ENCODE results near the gene MYLK3.

The MYLK3 gene

DNA sequence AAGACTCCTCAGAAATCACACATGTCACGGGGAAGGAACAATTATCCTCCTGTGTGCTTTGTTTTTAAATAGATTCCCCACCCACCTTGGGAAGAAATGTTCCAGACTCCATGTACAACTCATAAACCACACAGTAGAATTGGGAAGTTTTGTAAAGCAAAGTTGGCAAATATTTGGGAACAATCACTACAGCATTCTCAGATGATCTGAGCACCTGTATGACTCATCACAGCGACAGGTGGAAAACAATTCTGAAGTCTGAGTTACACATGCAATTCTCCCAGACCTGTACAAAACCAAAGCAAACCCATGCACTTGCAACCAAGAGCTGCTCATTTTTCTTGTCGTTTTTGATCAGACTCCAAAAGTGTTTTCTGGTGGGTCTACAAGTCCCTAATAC is 14.4 kb upstream of the MYLK3 start:
- no peak for DNase-seq (ENCODE audit: low read depth, low spot score)

DNA sequence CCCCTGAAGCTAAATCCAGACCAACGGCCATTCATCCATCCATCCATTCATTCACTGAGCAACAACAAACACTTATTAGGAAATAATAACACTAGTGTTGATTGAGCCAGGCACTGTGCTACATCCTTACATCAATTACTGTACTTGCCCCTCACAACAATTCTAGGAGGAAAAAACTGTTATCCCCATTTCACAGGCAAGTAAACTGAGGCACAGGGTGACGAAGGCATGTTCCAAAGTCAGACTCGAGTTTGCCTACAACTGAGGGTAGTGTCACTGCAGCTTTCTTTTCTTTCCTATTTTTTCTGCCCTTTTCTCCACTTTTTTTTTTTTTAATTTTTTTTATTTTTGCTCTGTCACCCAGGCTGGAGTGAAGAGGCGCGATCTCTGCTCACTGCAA is 11.2 kb upstream of the MYLK3 start:
- DNase-seq (ENCODE audit: low read depth, low spot score) = no peak
- no peak overlapping the region for H3K27ac ChIP-seq

More for the DNA sequence above, 14.4 kb upstream of the MYLK3 start:
- no peak overlapping the region for H3K27ac ChIP-seq

DNA sequence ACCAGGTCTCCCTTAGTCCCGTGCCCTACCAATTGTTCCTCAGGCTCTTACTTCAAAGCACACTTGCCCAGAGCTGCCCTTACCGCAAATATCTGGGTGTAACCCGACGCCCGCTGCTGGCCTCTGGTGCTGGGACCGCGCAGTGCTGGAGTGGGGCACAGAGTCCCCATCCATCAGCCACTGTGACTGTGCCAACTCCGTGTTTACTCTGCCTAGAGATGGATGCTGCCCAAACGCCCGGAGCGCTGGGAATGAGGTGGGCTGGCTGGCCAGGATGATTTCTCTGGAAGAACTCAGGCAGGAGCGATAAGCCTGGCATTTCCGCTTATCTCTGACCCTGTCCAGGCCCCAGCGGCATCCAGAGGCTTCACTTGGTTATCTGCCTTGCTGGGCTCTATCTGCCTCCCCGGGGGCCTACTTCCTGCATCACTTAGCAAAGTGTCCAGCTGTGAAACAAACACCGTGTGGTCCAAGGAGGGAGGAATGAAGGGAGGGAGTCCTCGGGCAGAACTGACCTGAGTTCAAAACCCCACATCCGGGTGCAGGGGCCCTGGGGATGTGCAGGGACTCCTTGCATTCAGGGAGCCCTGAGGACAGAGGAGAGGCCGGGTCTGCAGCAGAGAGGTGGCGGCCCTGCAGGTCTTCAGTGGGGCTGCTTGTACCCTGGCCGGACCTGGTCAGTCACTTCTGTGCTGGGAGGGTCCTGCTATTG is 9.4 kb upstream of the MYLK3 start:
- no peak for DNase-seq (ENCODE audit: low read depth, low spot score)
- H3K27ac ChIP-seq = no peak overlapping the region

DNA sequence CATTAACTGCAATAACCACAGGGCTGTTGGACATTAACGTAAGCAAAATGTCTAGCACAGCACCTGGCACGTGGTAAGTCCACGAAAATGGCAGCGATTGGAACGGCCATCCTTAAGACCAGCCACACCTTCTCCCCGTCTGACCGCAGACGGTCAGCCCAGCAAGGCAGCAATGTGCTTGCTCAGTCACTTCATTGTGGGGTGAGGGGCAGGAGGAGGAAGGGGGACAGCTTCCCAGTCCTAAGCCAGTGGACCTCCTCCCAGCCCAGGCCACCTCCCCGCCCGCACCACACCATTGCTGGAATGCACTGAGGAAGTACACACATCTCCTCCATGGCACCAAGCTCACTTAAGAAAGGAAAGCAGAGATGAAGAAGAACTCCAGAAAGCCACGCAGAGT is 8.6 kb upstream of the MYLK3 start:
- H3K27ac ChIP-seq = no peak overlapping the region
- no peak for DNase-seq (ENCODE audit: low read depth, low spot score)

DNA sequence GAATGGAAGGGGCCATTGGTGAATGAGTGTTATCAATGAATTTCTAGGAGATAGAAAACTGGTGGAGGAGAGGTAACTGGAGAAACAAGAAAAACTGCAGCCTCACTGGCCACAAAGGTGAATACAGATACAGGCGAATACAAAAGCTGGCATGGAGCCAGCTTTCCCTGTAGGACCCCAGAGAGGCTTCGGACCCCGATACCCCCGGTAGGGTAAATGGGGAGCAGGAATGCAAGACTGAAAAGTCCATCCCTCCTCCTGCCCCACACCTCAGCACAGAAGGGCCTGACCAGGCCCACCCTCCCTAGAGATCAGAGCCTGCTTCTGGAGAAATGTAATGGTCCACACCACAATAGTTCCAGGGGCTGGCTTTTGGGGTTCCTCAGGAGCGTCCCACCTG is 4.9 kb upstream of the MYLK3 start:
- no peak overlapping the region for H3K27ac ChIP-seq
- DNase-seq (ENCODE audit: low read depth, low spot score) = no peak

DNA sequence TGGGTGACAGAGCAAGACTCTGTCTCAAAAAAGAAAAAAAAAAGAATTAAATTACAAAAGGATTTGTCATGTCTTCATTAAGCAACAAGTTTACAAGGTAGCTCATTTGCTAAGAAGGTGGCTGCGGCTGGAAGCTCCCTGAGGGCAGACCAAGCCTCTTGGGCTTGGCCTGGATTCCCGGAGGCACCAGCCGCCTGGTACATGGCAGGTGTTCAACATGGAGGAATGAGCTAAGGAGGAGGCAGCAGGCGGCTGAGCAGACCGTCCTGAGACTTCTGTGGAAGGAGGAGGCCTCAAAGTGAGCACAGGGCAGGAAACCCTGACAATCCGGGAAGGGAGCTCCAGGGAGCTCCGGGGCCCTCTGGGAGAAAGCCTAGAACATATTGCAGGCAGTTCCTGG is 3.2 kb upstream of the MYLK3 start:
- no peak overlapping the region for H3K27ac ChIP-seq
- no peak for DNase-seq (ENCODE audit: low read depth, low spot score)

DNA sequence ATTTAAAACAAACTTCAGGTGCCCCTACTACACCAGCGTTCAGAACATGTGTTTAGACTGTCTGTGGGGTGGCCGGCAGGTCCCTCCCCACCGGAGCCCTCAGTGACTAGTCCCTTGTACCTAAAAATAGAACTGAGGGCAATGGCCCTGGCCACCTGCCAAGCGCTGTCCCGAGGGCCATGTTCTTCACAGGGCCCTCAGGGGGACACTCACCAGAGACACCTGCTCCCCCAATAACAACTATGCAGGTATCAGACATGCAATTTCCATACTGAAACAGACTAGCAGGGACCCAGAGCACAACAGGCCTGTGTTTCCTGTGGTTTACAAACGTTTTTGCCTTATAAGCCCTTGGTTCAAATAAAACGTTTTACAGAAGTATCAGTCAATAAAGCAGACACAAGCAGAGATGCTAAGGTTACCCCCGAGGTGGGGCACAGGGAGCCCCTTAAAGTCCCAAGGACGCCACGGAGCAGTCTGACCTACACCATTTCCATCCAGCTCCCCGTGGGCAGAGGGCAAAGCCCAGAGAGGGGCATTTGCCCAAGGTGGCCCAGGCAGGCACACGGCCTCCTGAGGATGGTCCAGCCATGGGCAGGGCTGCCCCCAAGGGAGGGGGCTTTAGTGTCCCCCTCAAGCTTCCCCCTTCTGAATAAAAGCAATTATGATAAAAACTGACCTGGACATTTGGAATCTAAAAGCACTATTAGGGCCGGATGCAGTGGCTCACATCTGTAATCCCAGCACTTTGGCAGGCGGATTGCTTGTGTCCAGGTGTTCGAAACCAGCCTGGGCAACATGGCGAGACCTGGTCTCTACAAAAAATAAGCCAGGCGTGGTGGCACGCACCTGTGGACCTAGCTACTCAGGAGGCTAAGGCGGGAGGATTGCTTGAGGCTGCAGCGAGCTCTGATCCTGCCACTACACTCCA is 896 bp upstream of the MYLK3 start:
- DNase-seq (ENCODE audit: low read depth, low spot score) = no peak
- H3K27ac ChIP-seq = no peak overlapping the region

DNA sequence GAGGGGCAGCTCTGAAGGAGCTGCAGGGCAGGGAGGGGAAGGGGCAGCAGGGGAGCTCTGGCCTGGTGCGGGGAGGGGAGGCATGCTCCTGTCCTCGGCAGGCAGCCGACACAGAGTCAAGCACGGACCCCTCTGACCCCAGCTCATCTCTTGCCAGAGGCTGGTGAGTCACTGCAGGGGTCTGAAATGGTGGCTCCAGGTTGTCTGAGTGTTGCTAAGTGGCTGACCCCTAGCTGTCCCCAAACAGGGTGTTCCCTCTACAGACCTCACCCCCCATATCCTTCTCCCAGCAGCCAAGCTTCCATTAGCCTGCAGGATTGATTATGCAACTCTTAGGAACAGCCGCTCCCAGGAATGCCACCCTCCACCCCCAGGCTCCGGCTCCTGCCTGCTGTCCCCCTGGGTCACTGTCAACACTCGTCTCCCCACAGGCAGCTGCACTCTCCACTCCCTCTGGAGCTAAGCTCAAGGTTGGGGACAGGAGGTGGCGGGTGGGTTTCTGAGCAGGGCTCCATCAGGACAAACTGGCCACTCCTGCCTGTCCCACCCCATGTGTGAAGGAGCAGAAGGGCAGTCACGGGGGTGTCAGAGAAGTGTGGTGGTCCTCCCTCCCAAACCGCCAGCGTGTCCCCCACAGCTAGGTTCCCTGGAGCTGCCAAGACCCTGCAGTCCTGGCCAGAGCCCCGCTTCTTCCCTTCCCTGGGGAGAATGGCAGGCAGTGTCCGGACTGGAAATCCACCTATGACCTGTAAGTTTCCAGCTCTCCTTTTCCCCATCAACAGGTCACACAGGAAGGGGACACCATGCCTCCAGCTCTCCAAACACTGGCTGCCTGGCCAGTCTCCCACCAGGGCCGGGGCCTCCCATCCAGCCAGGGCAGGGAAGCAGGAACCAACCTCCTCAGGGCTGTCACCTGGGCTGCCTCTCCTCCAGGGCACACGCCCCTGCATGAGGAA is 1.0 kb downstream of the MYLK3 start:
- no peak for DNase-seq (ENCODE audit: low read depth, low spot score)
- no peak overlapping the region for H3K27ac ChIP-seq

DNA sequence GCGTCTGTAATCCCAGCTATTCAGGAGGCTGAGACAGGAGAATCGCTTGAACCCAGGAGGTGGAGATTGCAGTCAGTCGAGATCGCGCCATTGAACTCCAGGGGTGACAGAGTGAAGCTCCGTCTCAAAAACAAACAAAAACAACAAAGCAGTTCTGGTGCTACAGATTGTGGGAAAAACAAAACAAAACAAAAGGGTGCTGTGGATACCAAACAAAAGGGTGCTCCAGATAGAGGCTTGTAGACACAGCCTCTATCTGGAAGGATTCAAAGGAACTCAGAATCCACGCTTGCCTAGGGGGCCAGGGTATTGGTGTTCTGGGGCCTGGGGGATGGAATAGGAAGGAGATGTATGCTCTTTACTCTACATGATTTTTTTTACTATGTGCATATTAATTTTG is 2.5 kb downstream of the MYLK3 start:
- DNase-seq (ENCODE audit: low read depth, low spot score) = no peak
- H3K27ac ChIP-seq = no peak overlapping the region

DNA sequence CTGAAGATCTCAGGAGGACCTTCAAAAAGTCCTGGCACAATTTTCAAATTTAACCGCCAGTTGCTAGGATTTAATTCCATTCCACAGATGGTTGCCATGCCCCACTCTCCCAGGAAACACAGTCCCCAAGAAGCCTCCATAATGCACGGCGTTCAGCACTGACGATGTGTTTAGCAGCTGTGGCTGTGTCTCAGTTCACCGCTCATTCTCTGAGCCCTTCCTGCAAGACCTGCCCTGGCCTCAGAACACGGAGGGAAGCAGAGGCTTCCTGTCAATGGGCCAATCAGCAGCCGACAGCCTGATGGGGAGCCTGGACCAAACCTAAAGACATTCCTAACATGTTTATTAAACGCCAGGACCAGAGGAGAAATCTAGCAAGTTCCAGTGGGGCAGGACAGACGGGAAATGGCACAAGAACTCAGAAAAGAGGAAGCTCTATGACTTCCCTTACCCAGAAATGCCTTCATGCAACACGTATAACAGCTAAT is 4.9 kb downstream of the MYLK3 start:
- no peak for DNase-seq (ENCODE audit: low read depth, low spot score)

DNA sequence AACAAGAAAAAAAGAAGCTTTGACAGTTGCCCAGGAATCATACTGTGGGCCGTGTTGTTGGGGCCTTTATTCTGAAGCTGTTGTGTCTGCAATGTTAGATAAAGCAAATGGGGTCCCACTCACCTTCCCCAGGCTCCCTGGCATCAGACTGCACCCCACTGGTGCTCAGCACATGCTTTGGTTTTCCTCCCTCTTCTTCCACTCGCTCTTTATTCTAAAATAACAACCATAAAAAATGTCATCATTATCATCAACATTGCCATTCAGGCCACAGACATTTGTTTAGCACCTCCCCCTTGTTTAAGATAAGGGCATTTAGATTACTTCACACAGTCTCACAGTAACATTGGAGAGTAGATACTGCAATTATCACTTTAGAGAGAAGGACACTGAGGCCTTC is 8.2 kb downstream of the MYLK3 start:
- H3K27ac ChIP-seq = no peak overlapping the region
- DNase-seq (ENCODE audit: low read depth, low spot score) = no peak

More for the DNA sequence above, 4.9 kb downstream of the MYLK3 start:
- H3K27ac ChIP-seq = no peak overlapping the region

DNA sequence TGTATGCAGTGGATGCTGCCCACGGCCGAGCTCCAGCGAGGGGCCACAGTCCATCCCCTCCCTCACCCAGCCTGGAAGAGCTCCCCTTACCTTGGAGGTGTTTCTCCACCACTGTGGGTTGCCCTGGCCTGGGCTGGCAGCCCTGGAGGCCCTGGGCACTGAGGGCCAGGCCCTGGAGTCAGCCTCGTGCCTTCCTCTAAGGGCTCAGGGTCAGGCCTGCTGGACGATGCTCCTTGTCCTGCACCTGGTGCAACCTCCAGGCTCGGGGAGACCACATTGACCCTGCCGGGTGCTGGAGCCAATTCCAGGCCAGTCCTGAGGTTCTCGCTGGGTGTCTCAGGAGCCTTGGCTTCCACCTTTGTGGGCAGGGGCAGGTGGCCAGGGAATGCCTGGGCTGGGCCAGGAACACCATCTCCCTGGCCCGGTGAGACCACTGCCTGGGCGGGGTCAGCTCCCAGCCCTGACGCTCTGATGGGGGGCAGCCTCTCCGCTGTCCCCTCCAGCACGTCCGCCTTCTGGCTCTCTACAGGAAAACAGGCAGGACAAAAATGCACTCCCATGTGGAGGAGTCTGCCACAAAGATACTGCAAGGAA is 10.4 kb downstream of the MYLK3 start:
- H3K27ac ChIP-seq = no peak overlapping the region
- no peak for DNase-seq (ENCODE audit: low read depth, low spot score)

DNA sequence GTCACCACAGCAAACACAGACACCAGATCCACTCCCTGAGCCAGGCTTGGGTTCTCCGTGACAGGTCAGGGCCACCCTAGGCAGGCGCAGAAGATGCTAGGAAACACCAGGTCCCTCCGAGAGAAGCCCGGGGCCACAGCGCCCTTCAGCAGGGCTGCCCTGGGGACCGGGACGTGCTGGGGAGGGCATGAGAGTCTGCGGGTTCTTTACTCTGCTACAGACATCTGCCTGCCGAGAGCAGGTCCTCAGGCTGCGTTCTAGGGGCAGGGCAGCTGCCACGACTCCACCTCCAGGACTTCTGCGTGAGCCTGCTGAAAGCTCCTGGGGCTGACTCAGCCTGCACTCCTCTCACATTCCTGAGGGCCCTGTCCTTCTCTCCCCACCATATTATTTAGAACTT is 11.4 kb downstream of the MYLK3 start:
- no peak overlapping the region for H3K27ac ChIP-seq
- no peak for DNase-seq (ENCODE audit: low read depth, low spot score)

DNA sequence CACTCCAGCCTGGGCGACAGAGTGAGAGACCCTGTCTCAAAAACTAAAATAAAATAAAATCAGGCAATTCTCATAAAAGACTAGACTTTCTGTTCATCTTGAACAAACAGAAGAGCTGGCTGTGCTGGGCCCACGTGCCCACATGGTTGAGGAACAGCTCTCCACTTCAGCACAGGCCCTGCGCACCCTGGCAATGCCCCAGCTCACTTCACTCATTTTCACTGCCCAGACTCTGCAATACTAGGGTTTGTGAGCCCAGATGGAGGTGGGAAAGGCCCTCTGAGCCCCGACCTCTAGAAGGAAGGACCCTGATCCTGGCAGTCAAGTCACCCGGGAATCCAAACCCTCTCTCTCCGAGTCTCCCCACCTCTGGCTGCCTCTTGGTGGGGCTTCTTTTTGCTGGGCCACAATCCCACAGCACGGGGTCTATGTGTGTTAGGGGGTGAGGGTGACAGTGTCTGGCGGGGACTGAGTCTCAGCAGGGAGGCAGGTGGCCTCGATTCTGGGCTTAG is 14.8 kb downstream of the MYLK3 start:
- DNase-seq (ENCODE audit: low read depth, low spot score) = no peak
- no peak overlapping the region for H3K27ac ChIP-seq

DNA sequence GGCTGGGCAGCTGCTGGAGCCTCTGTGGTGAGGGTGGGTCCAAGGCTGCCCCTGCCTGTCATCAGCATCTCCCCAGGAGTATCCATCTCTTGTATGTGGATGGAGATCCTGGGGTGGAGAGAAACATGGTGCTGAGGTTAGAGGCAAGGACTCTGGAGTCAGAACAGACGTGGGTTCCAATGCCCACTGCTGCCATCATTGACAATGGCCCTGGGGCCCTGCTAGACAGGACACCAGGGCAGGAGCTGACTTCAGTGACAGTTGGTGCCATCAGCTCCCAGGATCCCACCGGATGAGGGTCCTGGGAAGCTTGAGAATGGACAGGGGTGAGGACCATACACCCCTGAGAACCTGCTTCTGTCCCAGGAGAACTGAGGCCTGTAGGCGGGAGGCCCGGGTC is 15.6 kb downstream of the MYLK3 start:
- DNase-seq (ENCODE audit: low read depth, low spot score) = no peak
- H3K27ac ChIP-seq = no peak overlapping the region

DNA sequence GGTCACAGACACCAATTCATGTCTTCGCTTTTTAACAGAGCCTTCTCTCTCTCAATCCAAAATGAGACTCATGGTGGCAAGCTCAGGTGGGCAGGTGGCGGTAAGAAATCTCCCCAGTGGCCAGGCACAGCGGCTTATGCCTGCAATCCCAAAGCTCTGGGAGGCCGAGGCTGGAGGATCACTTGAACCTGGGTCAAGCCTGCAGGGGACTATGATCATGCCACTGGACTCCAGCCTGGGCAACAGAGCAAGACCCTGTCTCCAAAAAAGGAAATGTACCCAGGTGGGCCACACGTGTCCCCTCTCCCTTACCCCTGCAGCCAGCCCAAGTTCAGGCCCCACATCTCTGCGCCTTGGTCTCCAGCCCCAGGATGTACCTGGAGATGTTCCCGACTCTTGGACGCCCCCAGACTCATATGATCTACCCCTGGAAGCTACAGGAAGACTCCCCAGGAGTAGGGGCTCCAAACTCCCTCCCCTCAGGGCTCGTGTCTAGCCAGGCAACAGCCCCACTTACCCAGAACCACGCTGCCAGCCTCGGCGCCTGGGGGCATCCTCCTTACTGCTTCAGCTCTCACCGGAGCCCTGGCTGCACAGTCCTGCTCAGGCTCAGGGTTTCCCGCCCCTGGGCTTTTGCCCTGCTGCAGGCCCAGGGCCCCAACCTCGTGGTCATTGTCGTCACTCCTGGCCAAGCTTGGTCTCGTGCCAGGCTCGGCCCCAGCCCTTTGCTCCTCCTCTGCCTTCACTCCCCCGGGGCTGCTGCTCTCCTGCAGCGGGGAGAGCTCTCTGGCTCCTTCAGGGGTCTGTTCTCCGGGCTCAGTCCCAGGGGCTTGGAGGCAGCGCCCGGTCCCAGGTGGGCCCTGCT is 16.2 kb downstream of the MYLK3 start:
- DNase-seq (ENCODE audit: low read depth, low spot score) = no peak
- H3K27ac ChIP-seq = no peak overlapping the region

DNA sequence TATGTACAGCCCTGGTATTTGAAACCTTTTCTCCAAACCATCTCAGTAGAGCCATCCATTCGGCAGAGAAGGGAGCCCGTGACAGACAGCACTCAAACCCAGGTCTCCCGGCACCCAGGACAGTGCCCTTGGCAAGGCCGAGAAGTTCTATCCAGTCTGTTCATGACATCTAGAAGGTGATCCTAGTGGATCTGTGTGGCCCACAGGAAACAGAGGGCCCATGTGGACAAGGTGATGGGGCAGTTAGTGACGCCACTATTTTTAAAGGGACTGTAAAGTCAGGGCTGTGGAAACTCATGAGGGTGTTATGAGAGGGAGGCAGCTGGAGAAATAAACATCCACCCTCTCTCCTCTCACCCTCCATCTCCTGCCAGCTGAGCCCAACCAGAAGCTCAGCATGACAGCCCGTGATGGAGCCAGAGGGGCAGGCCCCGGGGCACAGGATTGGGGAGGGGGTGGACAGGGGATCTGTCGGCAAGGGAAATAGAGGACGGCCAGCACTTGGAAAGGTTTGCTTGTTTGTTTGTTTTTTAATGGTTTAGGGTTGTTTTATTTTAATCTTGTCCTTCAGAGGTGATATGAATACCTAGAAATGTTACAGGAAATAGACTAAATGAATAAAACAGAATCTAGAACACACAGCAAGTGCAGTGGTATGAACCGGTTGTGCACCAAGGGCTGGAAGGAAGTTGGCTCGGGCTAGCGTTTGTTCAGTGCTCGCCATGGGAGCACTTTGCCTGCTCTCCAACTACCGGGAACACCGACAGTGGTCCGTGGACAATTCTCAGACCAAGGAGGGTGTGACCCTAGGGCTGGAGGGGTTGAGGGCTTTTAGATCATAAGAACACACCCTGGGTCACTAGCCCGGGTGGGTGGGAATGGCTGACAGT is 17.1 kb downstream of the MYLK3 start:
- DNase-seq (ENCODE audit: low read depth, low spot score) = no peak
- no peak overlapping the region for H3K27ac ChIP-seq

DNA sequence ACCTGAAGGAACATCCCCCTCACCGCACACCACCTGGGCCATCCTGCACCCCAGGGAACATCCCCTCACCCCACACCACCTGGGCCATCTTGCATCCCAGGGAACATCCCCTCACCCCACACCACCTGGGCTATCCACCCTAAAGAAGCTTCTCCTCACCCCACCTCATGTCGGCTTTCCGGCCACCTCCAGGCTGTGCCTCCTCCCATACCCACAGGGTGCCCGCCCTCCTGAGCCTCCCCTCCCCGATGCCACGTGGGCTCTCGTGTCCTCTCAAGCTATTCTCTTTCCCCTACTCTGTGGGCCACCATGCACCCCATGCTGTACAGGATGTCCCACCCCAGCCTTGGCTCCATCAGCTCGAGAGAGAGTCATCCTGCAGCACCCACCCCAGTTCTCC is 18.0 kb downstream of the MYLK3 start:
- no peak for DNase-seq (ENCODE audit: low read depth, low spot score)
- H3K27ac ChIP-seq = no peak overlapping the region
